ENCODE measurements around the gene CRTC1. TPM values are rescaled to one million over a fixed set of nuclear protein-coding genes. Genes with fewer than 3 reads are reported as not detected.

CRTC1 gene
- total RNA-seq, 1 experiment from 2014 or later: 18.1 TPM

- no TSS peak for BruUV-seq (replicated peaks)
- ChIA-PET CTCF (no interaction called here), POLR2A (ENCODE audit: low non-redundant PET) (no interaction called here)
- intact Hi-C loops (cut with micrococcal nuclease; ENCODE audit: unreplicated experiment): no loop called here
- TF ChIP-seq CTCF (conservative IDR thresholded peaks at IDR 0.05; ENCODE audit: low read depth, low read length) (no peak), EZH2 (IDR thresholded peaks at IDR 0.05; ENCODE audit: borderline replicate concordance, low read depth, low read length, poor library complexity, severe bottlenecking) (no peak)
- H3K27ac ChIP-seq (ENCODE audit: low read depth, low read length, poor library complexity, severe bottlenecking): no peak overlapping the region
- no peaks in the 10 kb centered on the region for H3K27me3 ChIP-seq (replicated peaks; ENCODE audit: insufficient read depth, low read depth, low read length, poor library complexity)
- no peaks in the 10 kb centered on the region for H3K9me3 ChIP-seq (ENCODE audit: low read depth, low read length, poor library complexity, severe bottlenecking)
- DNase-seq (ENCODE audit: low spot score): no peak
- H3K36me3 ChIP-seq (ENCODE audit: insufficient read depth, low read length, poor library complexity, severe bottlenecking): no peaks in the 10 kb centered on the region
- H3K4me1 ChIP-seq (ENCODE audit: insufficient read depth, low read length, poor library complexity, severe bottlenecking): no peaks in the 10 kb centered on the region
- H3K4me3 ChIP-seq (ENCODE audit: low read depth, low read length, poor library complexity, severe bottlenecking): no peak overlapping the region
Observed at GRCh38 chr19:18650468-18651041, 32.9 kb upstream of the CRTC1 start.

- Histone ChIP-seq H3K9me3 (ENCODE audit: low read depth, low read length, poor library complexity, severe bottlenecking) (no peaks in the 10 kb centered on the region), H3K4me1 (ENCODE audit: insufficient read depth, low read length, poor library complexity, severe bottlenecking) (no peaks in the 10 kb centered on the region), H3K36me3 (ENCODE audit: insufficient read depth, low read length, poor library complexity, severe bottlenecking) (no peaks in the 10 kb centered on the region), H3K27ac (ENCODE audit: low read depth, low read length, poor library complexity, severe bottlenecking) (no peak overlapping the region), H3K4me3 (ENCODE audit: low read depth, low read length, poor library complexity, severe bottlenecking) (no peak overlapping the region), H3K27me3 (replicated peaks; ENCODE audit: insufficient read depth, low read depth, low read length, poor library complexity) (no peaks in the 10 kb centered on the region)
- ChIA-PET POLR2A (ENCODE audit: low non-redundant PET) (no interaction called here), CTCF (no interaction called here)
- TF ChIP-seq CTCF (conservative IDR thresholded peaks at IDR 0.05; ENCODE audit: low read depth, low read length): no peak
- no peak for TF ChIP-seq EZH2 (IDR thresholded peaks at IDR 0.05; ENCODE audit: borderline replicate concordance, low read depth, low read length, poor library complexity, severe bottlenecking)
- DNase-seq (ENCODE audit: low spot score): no peak
- intact Hi-C loops (cut with micrococcal nuclease; ENCODE audit: unreplicated experiment): no loop called here
- BruUV-seq (replicated peaks): no TSS peak
Observed at GRCh38 chr19:18651300-18651699, 32.2 kb upstream of the CRTC1 start.

- Histone ChIP-seq H3K36me3 (ENCODE audit: insufficient read depth, low read length, poor library complexity, severe bottlenecking) (no peaks in the 10 kb centered on the region), H3K4me3 (ENCODE audit: low read depth, low read length, poor library complexity, severe bottlenecking) (no peak overlapping the region), H3K4me1 (ENCODE audit: insufficient read depth, low read length, poor library complexity, severe bottlenecking) (no peaks in the 10 kb centered on the region), H3K27ac (ENCODE audit: low read depth, low read length, poor library complexity, severe bottlenecking) (no peak overlapping the region), H3K9me3 (ENCODE audit: low read depth, low read length, poor library complexity, severe bottlenecking) (no peaks in the 10 kb centered on the region), H3K27me3 (replicated peaks; ENCODE audit: insufficient read depth, low read depth, low read length, poor library complexity) (no peaks in the 10 kb centered on the region)
- no peak for TF ChIP-seq CTCF (conservative IDR thresholded peaks at IDR 0.05; ENCODE audit: low read depth, low read length)
- TF ChIP-seq EZH2 (IDR thresholded peaks at IDR 0.05; ENCODE audit: borderline replicate concordance, low read depth, low read length, poor library complexity, severe bottlenecking): no peak
- DNase-seq (ENCODE audit: low spot score): no peak
- no TSS peak for BruUV-seq (replicated peaks)
- POLR2A ChIA-PET (ENCODE audit: low non-redundant PET): no interaction called here
- intact Hi-C loops (cut with micrococcal nuclease; ENCODE audit: unreplicated experiment): no loop called here
- CTCF ChIA-PET: no interaction called here
Observed at GRCh38 chr19:18651733-18652132, 31.7 kb upstream of the CRTC1 start.
